ENCODE results near the gene DLGAP1.

Gene DLGAP1

GRCh38 chr18:4224031-4224704 is 230.9 kb downstream of the DLGAP1 start:
- H3K36me3 ChIP-seq: no peaks in the 10 kb centered on the region
- TF ChIP-seq CTCF (IDR thresholded peaks at IDR 0.05): no peak
- H3K27ac ChIP-seq: no peak overlapping the region
- H3K27me3 ChIP-seq: no peaks in the 10 kb centered on the region
- no peaks in the 10 kb centered on the region for H3K4me1 ChIP-seq (ENCODE audit: control insufficient read depth in 1 of 2, insufficient read depth in 1 of 2, low read depth in 1 of 2, low read length in 1 of 2)
- H3K4me3 ChIP-seq (ENCODE audit: low read depth in 1 of 2, low read length in 1 of 2): no peak overlapping the region
- no peaks in the 10 kb centered on the region for H3K9me3 ChIP-seq

DNA sequence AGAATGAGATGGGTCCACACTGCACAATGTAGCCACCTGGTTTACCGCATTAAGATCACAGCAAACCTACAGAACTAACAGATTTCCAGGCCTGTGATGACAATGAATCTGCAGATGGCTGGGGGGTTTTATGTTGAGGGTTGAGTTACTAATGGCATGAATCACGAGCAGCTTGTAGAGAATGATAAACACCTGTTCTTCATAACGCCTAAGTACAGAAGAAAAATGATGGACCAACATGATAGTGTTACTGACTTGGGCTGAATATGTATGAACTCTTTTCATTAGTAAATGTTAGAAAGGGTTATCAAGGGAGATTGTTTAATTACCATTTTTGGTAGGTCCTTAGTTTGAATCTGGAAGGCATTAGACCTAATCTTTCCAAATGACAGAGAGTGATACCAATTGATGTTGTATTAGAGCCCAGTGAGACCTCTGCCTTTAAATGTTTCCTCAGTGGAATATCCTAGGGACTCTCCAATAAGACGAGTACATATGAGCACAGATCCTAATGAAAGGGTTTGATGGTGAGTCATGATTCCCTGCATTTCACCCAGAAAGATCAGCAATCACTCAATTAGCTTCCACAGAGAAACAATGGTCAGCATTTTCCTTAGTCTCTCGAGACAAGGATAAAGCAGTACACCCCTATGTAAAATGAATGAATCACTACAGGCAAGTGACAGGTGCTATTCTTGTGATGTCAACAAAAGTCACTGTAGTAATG is 243.8 kb downstream of the DLGAP1 start:
- Histone ChIP-seq H3K4me3 (ENCODE audit: low read depth in 1 of 2, low read length in 1 of 2) (no peak overlapping the region), H3K36me3 (no peaks in the 10 kb centered on the region), H3K9me3 (no peaks in the 10 kb centered on the region), H3K27ac (no peak overlapping the region), H3K27me3 (no peaks in the 10 kb centered on the region), H3K4me1 (ENCODE audit: control insufficient read depth in 1 of 2, insufficient read depth in 1 of 2, low read depth in 1 of 2, low read length in 1 of 2) (no peaks in the 10 kb centered on the region)
- no peak for TF ChIP-seq CTCF (IDR thresholded peaks at IDR 0.05)

DNA sequence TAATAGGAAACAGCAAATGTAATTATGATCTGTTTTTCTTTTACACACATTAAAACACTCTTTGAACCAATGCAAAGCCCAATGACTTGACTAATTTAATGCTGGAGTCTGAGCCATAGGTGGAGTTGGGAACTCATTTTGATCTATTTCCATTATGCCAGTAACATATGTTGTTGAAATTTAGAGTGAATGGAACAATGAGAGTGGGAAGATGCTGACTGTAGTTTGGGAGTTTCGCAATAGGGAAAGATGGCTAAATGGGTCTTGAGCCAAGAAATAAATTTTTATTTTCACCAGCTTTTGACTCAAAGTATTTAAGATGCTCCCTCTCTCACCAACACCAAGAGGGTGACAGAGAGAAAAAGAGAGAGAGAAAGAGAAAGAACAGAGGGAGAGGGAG is 246.7 kb downstream of the DLGAP1 start:
- TF ChIP-seq CTCF (IDR thresholded peaks at IDR 0.05): no peak
- H3K9me3 ChIP-seq: no peaks in the 10 kb centered on the region

DNA sequence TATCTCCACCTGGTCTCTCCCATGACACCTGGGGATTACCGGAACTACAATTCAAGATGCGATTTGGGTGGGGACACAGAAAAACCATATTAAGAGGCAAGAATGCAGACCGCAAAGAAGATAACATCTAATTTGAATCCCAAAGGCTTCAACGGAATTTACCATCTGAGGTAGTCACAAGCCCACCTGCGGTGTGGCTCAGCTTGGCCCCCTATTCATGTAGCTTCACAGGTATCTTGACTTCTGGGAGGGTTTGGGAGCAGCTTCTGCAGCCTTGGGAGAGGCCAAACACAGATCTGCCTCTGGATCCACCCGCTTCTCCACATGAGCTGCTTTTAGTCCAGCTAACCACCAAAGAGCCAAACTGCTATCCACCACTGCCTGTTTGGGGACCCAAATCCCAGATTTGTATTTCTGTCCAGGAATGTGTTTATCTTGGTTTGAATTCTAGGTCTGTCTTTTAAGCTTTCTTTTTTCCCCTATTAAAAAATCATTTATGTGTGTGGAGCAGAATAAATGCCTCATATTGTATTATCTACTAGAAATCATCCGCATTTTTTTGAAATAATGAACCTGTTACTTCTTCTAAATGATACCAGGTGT is 247.6 kb downstream of the DLGAP1 start:
- no peaks in the 10 kb centered on the region for H3K4me1 ChIP-seq (ENCODE audit: control insufficient read depth in 1 of 2, insufficient read depth in 1 of 2, low read depth in 1 of 2, low read length in 1 of 2)
- TF ChIP-seq CTCF (IDR thresholded peaks at IDR 0.05): no peak
- no peak overlapping the region for H3K27ac ChIP-seq
- no peak overlapping the region for H3K4me3 ChIP-seq (ENCODE audit: low read depth in 1 of 2, low read length in 1 of 2)
- no peaks in the 10 kb centered on the region for H3K9me3 ChIP-seq
- H3K36me3 ChIP-seq: no peaks in the 10 kb centered on the region
- H3K27me3 ChIP-seq: no peaks in the 10 kb centered on the region

More for the DNA sequence above, 246.7 kb downstream of the DLGAP1 start:
- no peaks in the 10 kb centered on the region for H3K27me3 ChIP-seq
- no peaks in the 10 kb centered on the region for H3K4me1 ChIP-seq (ENCODE audit: control insufficient read depth in 1 of 2, insufficient read depth in 1 of 2, low read depth in 1 of 2, low read length in 1 of 2)
- H3K36me3 ChIP-seq: no peaks in the 10 kb centered on the region
- no peak overlapping the region for H3K4me3 ChIP-seq (ENCODE audit: low read depth in 1 of 2, low read length in 1 of 2)
- no peak overlapping the region for H3K27ac ChIP-seq

DNA sequence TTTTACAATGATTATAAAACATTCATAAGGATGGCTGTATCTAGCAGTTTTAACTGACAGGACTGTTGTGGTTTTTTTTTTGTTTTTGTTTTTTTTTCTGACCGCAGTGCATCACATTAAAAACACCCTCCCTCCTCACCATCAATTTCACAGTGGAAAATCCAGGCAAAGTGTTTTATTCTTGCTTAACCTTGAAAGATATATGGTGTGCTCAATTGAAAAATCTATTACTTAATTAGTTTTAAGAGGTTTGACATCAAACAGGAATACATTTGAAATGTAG is 250.7 kb downstream of the DLGAP1 start:
- TF ChIP-seq CTCF (IDR thresholded peaks at IDR 0.05): no peak
- Histone ChIP-seq H3K4me1 (ENCODE audit: control insufficient read depth in 1 of 2, insufficient read depth in 1 of 2, low read depth in 1 of 2, low read length in 1 of 2) (no peaks in the 10 kb centered on the region), H3K9me3 (no peaks in the 10 kb centered on the region), H3K36me3 (no peaks in the 10 kb centered on the region), H3K27ac (no peak overlapping the region), H3K27me3 (no peaks in the 10 kb centered on the region), H3K4me3 (ENCODE audit: low read depth in 1 of 2, low read length in 1 of 2) (no peak overlapping the region)

Data from neutrophil (primary cell).